ENCODE data around the gene KIF6.

DNA sequence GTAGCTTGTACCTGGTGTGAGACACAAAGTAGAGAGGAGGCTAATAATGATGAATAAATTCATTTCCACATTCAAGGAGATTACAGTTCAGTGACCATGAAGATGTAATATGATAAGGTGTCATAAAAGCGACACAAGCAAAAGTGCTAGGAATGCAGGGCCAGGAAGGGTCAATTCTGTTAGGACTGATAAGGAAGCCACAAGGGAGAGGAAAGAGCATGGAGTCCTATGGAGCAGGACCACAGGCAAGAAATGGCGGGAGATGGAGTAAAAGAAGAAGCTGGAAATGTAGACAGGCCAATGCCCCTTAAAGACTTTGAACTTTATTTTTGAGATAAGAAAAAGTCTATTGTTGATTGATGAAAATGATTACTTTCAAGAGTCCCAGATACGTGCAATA, 240.9 kb downstream of the KIF6 start:
- TF ChIP-seq CTCF (IDR thresholded peaks at IDR 0.05) (no peak), EZH2 (IDR thresholded peaks at IDR 0.05; ENCODE audit: borderline replicate concordance, insufficient read depth, low read depth, low read length, poor library complexity, severe bottlenecking) (no peak)

Measured in B cell (primary cell).